ENCODE measurements around the gene ANKS6. TPM values are rescaled to one million over a fixed set of nuclear protein-coding genes. Genes with fewer than 3 reads are reported as not detected.

Gene ANKS6
- total and polyA plus RNA-seq, 9 of the 15 experiments (the other 6 are each of a cell fraction or from before 2014, with no cell fraction given) = 9.9 to 74.5 (median 36.9) TPM

DNA sequence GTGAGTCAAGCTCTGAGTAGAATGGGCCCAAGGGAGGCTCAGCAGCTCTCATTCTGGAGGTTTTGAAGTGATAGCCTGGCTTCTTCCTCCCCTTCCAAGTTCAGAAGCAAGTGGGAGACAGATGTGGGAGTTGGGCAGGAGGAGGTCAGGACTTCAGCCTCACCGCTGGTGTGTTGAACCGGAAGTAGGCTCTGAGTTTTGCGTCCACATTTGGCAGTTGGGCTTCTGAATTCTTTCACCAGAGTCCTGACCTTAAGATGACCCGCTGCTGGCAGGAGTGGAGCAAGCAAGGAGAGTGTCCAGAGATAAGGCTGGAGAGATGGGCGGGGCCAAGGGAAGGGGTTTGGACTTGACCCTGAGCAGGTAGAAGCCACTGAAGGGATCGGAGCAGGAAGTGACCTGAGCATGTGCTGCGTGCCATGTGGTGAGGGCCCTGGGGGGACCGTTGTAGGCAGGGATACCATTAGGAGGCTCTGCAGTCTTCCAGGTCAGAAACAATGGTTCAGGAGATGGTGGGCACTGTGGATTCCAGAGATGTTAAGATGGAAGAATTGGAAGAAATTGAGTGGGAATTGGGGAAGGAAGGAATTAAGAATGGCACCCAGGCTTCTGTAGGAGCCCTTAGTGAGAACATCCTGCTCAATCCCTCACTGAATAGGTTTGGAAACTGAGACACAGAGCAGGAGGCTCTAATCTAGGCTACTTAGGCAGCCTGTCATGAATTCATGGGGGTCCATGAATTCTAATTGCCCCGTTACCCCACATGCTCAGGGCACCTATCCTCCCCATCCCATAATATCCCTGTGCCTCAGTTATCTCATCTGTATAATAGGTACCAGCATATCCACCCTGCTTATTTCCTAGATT lies 37.0 kb upstream of the ANKS6 start (continued):
- TF ChIP-seq, protein P1, sequence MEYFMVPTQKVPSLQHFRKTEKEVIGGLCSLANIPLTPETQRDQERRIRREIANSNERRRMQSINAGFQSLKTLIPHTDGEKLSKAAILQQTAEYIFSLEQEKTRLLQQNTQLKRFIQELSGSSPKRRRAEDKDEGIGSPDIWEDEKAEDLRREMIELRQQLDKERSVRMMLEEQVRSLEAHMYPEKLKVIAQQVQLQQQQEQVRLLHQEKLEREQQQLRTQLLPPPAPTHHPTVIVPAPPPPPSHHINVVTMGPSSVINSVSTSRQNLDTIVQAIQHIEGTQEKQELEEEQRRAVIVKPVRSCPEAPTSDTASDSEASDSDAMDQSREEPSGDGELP (CRISPR knock-in tag; IDR thresholded peaks at IDR 0.05; ENCODE audit: borderline replicate concordance) = peak; percentile 75
- TF ChIP-seq KDM2B (CRISPR knock-in tag; IDR thresholded peaks at IDR 0.05) (no peak), ZNF431 (CRISPR knock-in tag; IDR thresholded peaks at IDR 0.05) (peak; percentile 20; the same call in 1 of the 2 replicates), GABPA (tag; conservative IDR thresholded peaks at IDR 0.05; ENCODE audit: low read depth) (peak; percentile 82), ZBTB7A (IDR thresholded peaks at IDR 0.05; ENCODE audit: borderline replicate concordance, control insufficient read depth, low read depth, low read length) (peak; percentile 73; the same call in 1 of the 2 replicates), DIDO1 (tag; IDR thresholded peaks at IDR 0.05; ENCODE audit: low read depth) (no peak), ZNF436 (CRISPR knock-in tag; IDR thresholded peaks at IDR 0.05) (no peak), HNRNPL (IDR thresholded peaks at IDR 0.05; ENCODE audit: low read depth, low read length) (0 out of 2 replicates have a peak, but pooled peaks have one; percentile 43), ZNF695 (CRISPR knock-in tag; IDR thresholded peaks at IDR 0.05) (no peak), ZNF57 (CRISPR knock-in tag; IDR thresholded peaks at IDR 0.05) (no peak), COPS2 (conservative IDR thresholded peaks at IDR 0.05) (no peak), ZKSCAN8 (CRISPR knock-in tag; IDR thresholded peaks at IDR 0.05) (peak; percentile 35; the same call in 1 of the 2 replicates)
- TF ChIP-seq, protein P2, sequence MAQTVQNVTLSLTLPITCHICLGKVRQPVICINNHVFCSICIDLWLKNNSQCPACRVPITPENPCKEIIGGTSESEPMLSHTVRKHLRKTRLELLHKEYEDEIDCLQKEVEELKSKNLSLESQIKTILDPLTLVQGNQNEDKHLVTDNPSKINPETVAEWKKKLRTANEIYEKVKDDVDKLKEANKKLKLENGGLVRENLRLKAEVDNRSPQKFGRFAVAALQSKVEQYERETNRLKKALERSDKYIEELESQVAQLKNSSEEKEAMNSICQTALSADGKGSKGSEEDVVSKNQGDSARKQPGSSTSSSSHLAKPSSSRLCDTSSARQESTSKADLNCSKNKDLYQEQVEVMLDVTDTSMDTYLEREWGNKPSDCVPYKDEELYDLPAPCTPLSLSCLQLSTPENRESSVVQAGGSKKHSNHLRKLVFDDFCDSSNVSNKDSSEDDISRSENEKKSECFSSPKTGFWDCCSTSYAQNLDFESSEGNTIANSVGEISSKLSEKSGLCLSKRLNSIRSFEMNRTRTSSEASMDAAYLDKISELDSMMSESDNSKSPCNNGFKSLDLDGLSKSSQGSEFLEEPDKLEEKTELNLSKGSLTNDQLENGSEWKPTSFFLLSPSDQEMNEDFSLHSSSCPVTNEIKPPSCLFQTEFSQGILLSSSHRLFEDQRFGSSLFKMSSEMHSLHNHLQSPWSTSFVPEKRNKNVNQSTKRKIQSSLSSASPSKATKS (CRISPR knock-in tag; IDR thresholded peaks at IDR 0.05) = no peak
- TF ChIP-seq, protein P3, sequence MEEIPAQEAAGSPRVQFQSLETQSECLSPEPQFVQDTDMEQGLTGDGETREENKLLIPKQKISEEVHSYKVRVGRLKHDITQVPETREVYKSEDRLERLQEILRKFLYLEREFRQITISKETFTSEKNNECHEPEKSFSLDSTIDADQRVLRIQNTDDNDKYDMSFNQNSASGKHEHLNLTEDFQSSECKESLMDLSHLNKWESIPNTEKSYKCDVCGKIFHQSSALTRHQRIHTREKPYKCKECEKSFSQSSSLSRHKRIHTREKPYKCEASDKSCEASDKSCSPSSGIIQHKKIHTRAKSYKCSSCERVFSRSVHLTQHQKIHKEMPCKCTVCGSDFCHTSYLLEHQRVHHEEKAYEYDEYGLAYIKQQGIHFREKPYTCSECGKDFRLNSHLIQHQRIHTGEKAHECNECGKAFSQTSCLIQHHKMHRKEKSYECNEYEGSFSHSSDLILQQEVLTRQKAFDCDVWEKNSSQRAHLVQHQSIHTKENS (CRISPR knock-in tag; IDR thresholded peaks at IDR 0.05) = no peak
- TF ChIP-seq, protein P4, sequence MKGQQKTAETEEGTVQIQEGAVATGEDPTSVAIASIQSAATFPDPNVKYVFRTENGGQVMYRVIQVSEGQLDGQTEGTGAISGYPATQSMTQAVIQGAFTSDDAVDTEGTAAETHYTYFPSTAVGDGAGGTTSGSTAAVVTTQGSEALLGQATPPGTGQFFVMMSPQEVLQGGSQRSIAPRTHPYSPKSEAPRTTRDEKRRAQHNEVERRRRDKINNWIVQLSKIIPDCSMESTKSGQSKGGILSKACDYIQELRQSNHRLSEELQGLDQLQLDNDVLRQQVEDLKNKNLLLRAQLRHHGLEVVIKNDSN (CRISPR knock-in tag; IDR thresholded peaks at IDR 0.05) = peak; percentile 56
- TF ChIP-seq, protein P5, sequence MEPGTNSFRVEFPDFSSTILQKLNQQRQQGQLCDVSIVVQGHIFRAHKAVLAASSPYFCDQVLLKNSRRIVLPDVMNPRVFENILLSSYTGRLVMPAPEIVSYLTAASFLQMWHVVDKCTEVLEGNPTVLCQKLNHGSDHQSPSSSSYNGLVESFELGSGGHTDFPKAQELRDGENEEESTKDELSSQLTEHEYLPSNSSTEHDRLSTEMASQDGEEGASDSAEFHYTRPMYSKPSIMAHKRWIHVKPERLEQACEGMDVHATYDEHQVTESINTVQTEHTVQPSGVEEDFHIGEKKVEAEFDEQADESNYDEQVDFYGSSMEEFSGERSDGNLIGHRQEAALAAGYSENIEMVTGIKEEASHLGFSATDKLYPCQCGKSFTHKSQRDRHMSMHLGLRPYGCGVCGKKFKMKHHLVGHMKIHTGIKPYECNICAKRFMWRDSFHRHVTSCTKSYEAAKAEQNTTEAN (CRISPR knock-in tag; IDR thresholded peaks at IDR 0.05) = no peak
- TF ChIP-seq, protein P6, sequence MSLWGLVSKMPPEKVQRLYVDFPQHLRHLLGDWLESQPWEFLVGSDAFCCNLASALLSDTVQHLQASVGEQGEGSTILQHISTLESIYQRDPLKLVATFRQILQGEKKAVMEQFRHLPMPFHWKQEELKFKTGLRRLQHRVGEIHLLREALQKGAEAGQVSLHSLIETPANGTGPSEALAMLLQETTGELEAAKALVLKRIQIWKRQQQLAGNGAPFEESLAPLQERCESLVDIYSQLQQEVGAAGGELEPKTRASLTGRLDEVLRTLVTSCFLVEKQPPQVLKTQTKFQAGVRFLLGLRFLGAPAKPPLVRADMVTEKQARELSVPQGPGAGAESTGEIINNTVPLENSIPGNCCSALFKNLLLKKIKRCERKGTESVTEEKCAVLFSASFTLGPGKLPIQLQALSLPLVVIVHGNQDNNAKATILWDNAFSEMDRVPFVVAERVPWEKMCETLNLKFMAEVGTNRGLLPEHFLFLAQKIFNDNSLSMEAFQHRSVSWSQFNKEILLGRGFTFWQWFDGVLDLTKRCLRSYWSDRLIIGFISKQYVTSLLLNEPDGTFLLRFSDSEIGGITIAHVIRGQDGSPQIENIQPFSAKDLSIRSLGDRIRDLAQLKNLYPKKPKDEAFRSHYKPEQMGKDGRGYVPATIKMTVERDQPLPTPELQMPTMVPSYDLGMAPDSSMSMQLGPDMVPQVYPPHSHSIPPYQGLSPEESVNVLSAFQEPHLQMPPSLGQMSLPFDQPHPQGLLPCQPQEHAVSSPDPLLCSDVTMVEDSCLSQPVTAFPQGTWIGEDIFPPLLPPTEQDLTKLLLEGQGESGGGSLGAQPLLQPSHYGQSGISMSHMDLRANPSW (CRISPR knock-in tag; IDR thresholded peaks at IDR 0.05) = no peak; the same call in 1 of the 2 replicates

Measured in K562 (cell line).